ENCODE results near the gene PTPRE. TPM values are rescaled to one million over a fixed set of nuclear protein-coding genes. Genes with fewer than 3 reads are reported as not detected.

Gene PTPRE
- total RNA-seq, 1 donor from 2014 or later, result 254 TPM

GRCh38 chr10:127998501-127999144 is 91.7 kb downstream of the PTPRE start:
- no peak for DNase-seq (ENCODE audit: low read depth in 2 of 2)

- DNase-seq (ENCODE audit: low read depth in 2 of 2), result peak in 1 of 2 donors; percentile 75
Observed at GRCh38 chr10:127999297-128000129, 92.6 kb downstream of the PTPRE start.

- peak; percentile 44 to 59 for DNase-seq (ENCODE audit: low read depth in 2 of 2)
Observed at GRCh38 chr10:128000471-128001362, 93.8 kb downstream of the PTPRE start.

GRCh38 chr10:128001363-128001745 is 94.5 kb downstream of the PTPRE start:
- DNase-seq (ENCODE audit: low read depth in 2 of 2), result no peak

GRCh38 chr10:128001849-128002248 is 94.9 kb downstream of the PTPRE start:
- DNase-seq (ENCODE audit: low read depth in 2 of 2), result no peak

GRCh38 chr10:128003521-128003920 is 96.6 kb downstream of the PTPRE start:
- DNase-seq (ENCODE audit: low read depth in 2 of 2), result no peak

- no peak for DNase-seq (ENCODE audit: low read depth in 2 of 2)
Observed at GRCh38 chr10:128005858-128006257, 99.0 kb downstream of the PTPRE start.

- no peak for DNase-seq (ENCODE audit: low read depth in 2 of 2)
Observed at GRCh38 chr10:128007056-128007455, 100.2 kb downstream of the PTPRE start.

- DNase-seq (ENCODE audit: low read depth in 2 of 2), result no peak
Observed at GRCh38 chr10:128007971-128008370, 101.1 kb downstream of the PTPRE start.

GRCh38 chr10:128008521-128009250 is 101.8 kb downstream of the PTPRE start:
- DNase-seq (ENCODE audit: low read depth in 2 of 2), result no peak

GRCh38 chr10:128009372-128010126 is 102.6 kb downstream of the PTPRE start:
- DNase-seq (ENCODE audit: low read depth in 2 of 2), result peak; percentile 65 to 71

- peak; percentile 68 to 81 for DNase-seq (ENCODE audit: low read depth in 2 of 2)
Observed at GRCh38 chr10:128011059-128011979, 104.4 kb downstream of the PTPRE start.

- peak in 1 of 2 donors; percentile 53 for DNase-seq (ENCODE audit: low read depth in 2 of 2)
Observed at GRCh38 chr10:128013626-128014025, 106.7 kb downstream of the PTPRE start.

- DNase-seq (ENCODE audit: low read depth in 2 of 2), result no peak
Observed at GRCh38 chr10:128014236-128014635, 107.3 kb downstream of the PTPRE start.

GRCh38 chr10:128016423-128017060 is 109.6 kb downstream of the PTPRE start:
- no peak for DNase-seq (ENCODE audit: low read depth in 2 of 2)

- no peak for DNase-seq (ENCODE audit: low read depth in 2 of 2)
Observed at GRCh38 chr10:128017822-128018221, 110.9 kb downstream of the PTPRE start.

- DNase-seq (ENCODE audit: low read depth in 2 of 2), result peak; percentile 79 to 96
Observed at GRCh38 chr10:128018236-128018635, 111.3 kb downstream of the PTPRE start.

- DNase-seq (ENCODE audit: low read depth in 2 of 2), result no peak
Observed at GRCh38 chr10:128018691-128019090, 111.8 kb downstream of the PTPRE start.
